Inflammatory macrophage (primary cell): ENCODE measurements around the gene ROBO2.

Experiments used
- DNase-seq, 2 donors: peaks; one replicate each; pipeline ENCODE4 v3.0.0-alpha.2; 2020 to 2022

ROBO2 gene

DNA sequence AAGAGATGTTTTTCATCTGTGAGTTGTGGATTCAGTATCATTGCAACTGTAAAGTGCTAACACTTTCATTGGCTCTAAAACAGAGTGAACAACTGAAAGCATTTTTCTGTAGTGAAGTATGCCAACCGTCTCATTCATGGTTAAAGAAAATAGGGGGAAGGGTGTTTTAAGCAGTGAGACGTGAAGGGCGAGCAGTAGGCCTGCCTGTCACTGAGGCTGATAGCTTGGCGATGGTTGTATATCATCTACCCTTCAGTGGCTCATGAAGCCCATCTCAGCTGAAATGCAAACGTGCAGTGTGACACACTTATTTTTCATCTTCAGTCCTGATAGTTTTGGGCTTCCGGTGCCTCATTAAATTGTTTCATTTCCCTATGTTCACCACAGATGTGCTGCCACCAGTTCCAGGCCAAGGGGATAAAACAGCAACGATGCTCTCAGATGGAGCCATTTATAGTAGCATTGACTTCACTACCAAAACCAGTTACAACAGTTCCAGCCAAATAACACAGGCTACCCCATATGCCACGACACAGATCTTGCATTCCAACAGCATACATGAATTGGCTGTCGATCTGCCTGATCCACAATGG is 562.0 kb downstream of the ROBO2 start:
- DNase-seq: no peak

DNA sequence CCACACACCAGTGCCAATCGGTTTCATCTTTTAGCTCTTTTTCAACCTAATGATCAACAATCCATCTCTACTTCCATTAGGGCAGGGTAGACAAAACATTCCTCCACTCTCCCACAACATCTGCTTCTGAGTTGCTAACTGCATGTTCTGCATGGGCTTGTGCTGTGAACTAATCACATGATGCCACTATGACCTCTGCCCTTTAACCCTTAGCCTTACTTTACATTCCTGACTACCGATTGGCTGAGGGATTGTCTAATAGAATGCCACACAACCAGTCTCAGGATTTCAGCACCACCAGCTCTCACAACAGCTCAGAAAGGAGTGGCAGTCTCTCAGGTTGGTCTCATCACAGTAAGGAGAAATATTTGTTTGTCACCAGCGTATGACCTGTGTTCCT is 562.8 kb downstream of the ROBO2 start:
- no peak for DNase-seq

DNA sequence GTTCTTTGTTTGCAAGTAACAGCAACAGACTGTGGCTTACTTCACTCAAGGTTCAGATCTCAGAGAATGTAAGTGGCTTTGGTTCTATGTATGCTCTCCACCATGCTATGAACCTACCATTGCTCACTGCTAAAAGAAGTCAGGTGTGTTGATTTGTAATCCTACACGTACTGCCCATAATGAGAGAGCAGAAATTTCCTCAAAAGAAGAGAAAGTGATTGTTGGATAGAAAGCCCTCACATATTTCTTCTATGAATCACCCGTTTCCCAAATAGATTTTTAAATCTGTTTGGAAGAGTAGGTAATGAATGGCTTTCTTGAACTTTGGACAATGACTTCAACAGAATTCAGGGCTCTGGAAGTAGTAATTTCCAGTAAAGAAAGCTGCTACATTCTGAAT is 565.4 kb downstream of the ROBO2 start:
- DNase-seq: no peak

DNA sequence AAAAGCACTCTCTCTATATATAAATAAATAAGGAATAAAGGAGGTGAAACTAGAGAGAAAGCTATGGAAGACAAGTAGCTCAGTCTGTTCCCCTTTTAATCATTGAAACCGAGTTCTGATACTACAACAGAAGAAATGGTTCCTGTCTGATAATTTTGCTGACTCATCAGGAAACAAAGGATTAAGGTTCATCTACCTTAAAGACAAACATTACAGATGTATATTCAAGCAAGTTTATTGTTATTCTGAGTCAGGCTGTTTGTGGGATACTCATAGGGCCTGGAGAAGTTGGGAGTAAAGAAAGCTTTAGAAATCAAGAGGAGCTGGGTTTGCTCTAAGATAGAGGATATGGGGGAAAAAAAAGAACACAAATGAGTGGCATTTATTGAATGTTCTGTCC is 566.0 kb downstream of the ROBO2 start:
- DNase-seq: no peak

DNA sequence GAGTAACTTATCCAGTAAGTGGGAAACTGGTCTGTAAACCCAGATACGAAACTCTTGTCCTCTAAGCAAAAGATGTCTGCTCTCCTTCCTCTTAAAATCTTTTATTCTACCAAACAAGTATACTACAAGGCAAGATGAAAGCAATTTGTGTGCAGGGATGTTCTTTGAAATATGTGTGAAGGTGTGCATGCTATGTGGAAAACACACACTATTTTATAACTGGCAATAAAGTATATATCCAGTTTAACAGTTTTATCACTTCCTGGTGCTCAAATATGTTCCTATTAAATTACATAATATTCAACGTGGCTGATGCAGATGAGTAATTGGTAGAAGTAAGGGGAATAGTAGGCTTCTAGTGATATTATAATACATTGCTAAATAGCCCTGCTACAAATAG is 566.5 kb downstream of the ROBO2 start:
- DNase-seq: no peak

DNA sequence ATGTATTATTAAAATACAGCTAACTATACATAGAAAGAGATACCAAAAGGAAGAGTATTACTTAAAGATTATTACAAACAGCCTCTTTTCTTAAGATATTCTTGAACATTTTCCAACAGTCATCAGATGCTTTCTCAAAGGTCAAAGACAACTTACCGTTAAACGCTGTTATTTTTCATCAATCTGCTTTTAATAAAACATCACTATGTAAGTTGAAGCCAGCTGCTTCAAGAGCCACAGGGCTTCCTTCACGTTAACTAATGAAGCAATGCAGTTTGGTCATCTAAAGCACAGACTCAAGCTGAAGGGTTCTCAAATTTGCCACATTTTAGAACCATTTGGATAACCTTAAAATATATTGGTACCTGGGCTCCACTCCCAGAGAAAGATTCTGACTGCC is 578.8 kb downstream of the ROBO2 start:
- DNase-seq: no peak

DNA sequence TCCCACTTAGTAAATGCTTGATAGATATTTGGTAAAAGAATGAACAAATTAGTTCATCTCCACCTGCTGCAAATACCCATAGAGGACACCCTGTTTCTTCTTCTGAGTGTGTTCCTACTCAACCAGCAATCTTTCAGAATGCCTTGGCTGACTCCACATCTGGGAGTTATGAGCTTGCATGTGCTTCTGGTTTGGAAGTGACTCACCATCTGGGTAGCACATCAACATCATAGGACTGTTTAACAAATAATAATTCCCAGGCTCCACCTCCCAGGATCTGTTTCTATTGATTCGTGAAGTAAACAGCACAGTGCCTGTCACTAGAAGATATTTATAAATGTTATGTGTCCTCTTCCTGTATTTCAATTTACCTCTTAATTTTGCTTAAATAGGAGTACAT is 580.1 kb downstream of the ROBO2 start:
- DNase-seq: no peak

DNA sequence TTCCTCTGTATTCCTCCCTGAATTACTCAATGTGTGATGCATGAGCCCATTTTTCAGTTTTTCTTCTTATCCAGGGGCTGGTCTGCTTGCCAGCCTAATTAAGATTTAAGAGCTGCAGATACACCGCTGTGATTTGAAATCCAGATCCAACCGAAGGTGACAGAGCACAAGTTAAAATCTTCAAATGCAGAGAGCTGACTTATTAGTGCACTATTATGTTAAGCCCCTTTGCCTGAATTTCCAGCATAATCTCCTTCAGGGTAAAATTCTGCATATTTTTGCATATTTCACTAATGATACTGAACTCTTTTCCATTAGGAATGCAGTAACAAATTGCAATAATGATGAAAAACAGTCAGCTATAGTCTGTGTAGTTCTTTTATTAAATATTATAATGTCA is 583.6 kb downstream of the ROBO2 start:
- DNase-seq: no peak

DNA sequence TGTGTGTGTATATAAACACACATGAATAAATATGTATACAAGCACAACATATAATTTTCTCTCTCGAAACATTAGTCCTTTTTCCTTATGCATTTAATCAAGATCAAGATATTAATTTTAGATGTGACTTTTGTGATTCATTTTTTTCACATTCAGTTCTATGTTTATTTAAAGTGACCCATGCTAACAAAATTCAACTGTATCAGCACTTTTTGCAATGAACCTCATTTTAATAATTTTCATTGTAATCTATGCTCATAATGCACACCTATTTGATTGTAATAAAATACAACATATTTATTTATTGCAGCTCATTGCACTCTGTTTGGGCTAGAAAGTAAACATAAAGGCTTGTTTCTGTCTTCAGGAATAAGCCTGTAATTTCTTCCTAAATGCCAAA is 586.3 kb downstream of the ROBO2 start:
- DNase-seq: no peak

DNA sequence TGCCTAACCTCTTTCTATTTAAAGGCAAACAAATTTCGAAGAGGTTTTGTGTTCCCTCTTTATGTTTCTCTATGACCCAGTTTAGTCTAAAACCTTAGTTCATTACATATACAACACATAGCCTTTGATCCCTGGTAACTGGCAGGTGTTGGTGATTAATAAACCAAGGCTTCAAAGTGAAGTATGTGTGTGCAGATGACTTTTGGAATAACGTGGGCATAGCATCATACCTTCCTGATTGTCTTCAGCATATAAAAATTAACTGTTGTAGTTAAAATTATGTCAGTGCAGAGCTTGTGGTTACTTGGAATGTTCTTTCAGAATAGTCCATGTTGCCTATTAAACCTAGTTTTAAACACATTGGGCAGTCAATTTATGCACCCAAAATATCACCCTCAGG is 608.3 kb downstream of the ROBO2 start:
- DNase-seq: no peak

DNA sequence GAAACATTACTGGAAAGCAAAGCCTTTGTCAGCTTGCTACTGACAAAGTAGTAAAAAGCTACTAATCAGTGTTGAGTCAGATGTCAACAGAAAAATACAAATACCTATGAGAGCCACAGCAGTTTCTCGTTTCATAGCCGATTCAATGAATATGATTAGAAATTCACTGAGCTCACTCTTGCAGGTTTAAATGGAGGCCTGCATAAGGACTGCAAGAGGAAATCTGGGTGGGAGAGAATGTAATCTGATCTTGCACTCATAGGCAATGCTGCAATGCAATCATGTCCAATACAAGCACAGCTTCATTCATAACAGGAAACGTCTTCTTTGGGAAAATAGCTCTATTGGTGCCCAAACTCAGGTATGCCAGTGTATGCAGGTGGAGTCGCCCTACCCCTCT is 608.8 kb downstream of the ROBO2 start:
- DNase-seq: no peak

DNA sequence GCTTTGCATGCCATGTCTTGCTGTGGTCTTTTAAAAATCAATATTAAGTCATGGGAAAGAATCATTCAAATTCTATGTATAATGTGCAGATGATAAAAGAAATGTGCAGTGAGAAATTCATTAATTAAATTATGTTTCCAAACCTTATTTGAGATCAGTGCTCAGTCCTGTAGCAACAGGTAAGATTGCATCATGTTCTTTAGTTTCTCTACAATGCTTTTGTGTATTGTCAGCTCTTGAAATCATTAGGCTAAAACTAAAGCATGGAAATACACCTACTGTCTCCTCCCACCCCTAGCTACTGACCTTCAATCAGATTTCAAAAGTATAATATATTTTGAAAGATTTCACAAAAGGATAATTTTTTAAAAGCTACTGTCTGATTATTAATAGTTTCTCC is 612.7 kb downstream of the ROBO2 start:
- DNase-seq: no peak

DNA sequence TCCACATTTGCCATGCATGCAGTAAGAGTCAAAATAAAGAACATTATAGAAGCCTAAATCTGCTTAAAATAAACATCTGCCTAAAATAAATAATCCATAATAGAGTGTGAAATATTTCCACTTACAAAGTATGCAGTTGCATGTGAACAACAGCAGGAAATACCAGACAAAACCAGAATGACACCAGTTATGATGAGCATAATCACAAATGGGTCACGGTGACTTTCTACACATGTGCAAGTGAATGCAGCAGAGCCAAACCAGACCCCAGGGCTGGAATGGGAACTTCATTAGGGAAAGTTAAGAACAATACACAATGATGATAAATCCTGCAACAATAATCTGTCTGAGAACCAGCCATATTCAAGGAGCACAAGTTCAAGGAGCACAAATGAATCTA is 615.5 kb downstream of the ROBO2 start:
- no peak for DNase-seq

DNA sequence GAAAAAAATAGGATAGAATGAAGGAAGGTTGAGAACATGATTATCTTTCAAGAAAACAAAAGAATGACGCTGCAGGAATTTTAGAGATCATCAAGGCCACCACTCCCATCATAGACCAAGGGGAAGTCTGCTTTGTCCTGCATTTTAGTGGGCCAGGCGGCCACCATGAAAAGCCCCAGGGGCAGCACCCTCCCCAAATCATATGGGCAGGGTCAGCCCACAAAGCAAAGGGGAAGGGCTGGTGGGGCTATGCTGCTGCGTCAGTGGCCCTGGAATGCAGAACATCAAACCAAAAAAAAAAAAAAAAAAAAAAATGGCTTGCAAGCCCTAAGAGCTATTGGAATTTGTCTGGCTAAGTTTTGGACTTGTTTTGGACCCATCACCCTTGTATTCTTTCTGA is 620.8 kb downstream of the ROBO2 start:
- DNase-seq: no peak

DNA sequence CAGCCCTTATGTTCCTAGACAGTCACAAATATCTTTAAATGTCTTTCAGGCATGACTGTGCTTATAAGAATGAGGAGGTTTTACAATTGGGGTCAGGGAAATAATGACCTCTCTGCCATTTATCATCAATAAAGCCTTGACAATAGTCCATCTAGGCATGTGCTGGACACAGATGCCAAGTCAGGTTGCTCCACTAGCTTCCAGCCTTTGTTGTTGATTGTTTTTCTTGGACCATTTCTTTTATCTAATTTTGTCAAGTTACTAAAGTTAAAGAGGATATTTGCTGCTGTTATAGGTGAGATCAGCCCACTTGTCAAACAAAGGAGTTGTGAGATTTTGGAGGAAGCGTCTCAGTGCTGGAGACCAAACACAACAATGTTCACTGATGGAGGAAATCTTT is 628.0 kb downstream of the ROBO2 start:
- DNase-seq: no peak

DNA sequence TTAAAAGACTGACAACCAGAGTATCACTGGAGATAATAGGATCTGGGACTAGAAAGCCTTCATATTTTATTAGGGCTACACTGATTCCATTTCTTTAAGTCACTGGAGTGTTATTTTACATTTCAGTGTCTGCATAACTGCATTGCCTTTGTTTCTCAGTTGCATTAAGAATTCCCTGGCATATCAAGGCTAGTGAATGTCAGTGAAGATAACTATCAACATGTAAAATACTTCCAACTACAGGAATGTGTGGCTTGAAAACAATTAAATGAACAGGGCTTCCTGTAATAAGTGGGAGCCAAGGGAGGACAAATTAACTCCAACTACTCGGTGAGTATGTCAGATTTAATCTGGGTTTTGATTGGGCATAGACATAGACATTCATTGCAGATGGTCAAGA is 628.5 kb downstream of the ROBO2 start:
- DNase-seq: no peak

DNA sequence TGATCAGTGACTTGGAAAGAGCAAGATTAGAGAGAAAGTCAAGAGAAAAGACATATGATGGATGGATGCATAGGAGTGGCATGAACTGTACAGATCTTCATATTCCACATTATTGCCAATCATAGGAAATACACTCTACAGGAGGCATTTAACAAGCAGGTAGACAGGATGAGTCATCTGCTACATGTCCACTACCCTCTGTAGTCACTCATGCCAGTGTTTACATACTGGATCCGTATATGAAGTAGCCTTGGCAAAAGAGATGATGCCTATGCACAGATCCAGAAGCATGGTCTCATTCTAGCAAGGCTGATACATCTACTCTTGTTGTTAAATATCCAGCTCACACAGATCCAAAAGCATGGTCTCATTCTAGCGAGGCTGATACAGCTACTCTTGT is 632.1 kb downstream of the ROBO2 start:
- no peak for DNase-seq

DNA sequence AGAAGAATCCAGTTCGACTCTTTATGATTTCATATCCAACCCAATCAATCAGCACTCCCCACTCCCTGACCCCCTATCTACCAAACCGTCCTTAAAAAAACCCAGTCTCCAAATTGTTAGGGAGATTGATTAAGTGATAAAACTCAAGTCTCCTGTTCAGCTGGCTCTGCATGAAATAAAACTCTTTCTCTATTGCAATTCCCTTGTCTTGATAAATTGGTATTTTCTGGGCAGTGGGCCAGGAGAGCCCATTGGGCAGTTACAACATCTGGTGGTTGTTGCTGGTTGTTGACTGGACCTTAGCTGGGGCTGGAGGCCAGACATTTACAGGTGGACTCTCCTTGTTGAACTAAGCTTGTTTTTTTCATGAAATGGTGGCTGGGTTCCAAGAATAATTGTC is 642.3 kb downstream of the ROBO2 start:
- no peak for DNase-seq

DNA sequence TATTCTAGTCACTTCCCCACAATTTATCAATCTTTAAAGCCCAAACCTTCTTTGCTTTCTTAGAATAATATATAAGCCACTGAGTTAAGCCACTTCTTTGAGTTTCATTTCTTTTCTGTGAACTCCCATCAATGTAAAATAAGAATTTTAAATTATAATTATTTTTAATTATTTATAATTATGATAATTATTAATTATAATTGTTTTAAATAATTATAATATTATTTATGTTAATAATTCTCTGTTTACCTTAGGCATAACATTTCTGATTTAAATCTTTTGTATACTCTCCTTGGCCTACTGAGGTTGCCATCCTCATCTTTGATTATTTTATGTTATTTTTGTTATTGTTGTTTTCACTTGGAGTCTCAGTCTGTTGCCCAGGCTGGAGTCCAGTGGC is 644.2 kb downstream of the ROBO2 start:
- no peak for DNase-seq

DNA sequence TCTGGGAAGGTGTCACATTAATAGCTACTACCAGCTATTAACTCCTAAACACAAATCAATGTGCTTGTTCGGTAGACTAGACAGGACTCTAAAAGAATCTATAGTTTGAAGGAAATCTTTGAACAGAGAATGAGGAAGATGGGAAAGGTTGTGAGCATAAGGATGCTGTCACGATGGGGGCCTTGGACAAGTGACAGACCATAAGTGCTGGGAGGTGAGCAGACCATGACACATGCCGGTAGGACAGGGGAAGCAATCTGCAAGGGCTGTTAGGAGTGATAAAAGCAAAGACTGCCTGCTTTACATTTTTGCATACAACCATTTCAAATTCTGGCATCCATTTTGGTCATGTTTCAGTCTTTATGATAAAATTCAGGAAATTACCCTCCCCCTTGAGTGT is 645.8 kb downstream of the ROBO2 start:
- no peak for DNase-seq

DNA sequence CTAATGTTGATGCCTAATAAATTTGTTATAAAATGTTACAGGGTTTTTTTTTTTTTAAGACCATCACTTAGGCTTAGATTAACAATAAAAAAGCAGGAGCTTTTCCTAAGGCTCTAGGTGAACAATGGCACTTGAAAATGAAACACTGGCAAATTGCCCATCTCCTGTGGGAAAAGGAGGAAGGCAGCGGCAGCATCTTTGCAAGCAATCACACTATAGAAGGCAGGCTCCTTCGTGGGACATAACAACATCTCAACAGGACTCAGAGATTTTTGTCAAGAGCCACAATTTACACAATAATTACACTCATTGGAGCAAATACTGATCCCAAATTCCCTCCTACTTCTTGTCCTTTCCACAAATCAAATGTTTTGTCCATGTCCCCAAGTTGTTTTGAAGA is 646.7 kb downstream of the ROBO2 start:
- DNase-seq: no peak

DNA sequence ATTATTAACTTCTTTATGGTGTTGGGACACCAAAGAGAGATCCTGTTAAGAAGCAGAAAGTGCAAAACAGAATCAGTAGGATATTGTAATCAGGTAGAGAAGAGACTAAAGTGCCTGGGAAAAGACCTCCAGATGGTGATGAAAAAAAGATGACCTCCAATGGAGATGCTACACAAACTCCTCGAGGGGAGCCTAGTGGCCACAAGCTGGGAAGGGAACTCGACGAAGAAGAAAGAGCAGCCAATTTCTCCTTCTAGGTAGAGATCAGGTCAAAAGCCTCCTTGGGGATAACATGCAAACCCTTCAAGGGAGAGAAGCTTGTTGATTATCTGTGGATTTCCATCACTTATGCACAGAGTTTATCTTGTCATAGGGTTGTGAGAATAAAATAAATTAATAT is 647.6 kb downstream of the ROBO2 start:
- DNase-seq: no peak

DNA sequence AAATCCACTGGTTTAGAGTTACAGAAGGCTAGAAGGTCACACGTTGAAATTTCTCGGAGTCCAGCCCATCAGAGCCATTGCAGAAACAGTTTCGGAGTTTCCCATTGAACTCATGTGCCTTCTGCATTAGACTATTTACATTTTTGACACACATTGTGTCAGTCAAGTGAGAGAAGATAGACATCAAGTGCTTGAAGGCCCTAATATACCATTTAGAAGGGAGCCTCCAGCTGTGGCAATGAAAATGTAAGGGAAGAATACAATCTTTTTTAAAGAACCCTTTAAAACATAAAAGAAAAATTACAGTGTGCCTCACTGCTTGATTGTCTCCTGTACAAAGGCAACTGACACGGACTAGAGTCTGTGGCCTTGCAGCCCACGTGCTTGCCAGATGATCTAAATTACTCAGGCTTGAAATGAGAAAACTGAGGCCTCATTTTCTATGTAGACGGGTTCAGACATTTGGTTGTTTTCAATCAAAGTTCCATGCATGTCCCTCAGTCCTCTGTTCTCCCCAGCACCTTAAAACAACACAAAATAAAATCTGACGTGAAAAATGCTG is 650.5 kb downstream of the ROBO2 start:
- DNase-seq: no peak

DNA sequence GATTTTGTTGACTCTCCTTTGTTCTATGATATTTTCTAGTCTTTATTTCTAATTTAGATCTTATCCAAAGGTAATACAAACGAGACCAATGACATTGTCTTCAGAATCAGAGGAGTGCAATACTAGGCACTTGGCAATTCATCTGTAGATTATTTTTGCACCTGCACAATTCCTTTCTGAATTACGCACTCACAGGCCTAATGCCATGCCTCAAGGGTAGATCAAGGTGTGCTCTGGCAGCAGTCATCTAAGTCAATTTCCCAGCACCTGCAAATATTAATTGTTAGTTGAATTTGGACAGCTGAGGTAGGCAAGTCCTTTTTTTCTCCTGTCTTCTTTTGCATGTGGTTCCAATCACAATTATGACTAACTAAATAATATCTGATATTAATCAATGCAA is 653.2 kb downstream of the ROBO2 start:
- no peak for DNase-seq

DNA sequence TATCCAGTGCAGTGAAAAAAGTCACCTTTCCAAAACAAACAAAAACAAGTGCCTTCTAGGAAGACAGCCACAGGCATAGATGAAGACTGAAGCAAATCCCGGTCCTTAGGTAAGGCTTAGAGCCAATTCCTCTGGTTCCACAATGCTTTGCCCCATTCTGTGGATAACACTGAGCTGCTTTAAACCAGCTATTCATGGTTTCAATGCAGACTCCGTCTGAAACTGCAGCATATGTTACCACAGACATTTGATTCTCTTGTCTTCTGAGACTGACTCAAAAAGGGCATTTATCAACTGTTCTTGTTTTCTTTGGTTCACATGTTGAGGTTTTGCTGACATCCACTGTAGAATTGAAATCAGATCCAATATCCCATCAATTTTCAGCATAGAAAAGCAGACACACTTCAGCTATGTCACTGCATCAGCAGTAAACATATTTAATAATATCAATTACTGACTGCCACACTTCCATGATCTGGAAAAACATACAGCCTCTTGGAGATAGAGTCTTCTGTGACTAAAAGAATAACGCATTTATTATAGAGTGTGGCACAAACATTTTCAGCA is 659.3 kb downstream of the ROBO2 start:
- DNase-seq: no peak
